MM.1S (cell line): Measurements from ENCODE around the gene GPR158.

Experiments used
- DNase-seq: peaks from one replicate; pipeline ENCODE4 v3.0.0-alpha.2; 2015
- H2AFZ ChIP-seq: fragments of 300-600 bp; sonication (generic); 2 replicates; pipeline ENCODE4 v1.6.0; 2016; ENCODE audit warnings: antibody characterized with exemption, low read length
- H3F3A ChIP-seq: fragments of 300-600 bp; sonication (generic); 2 replicates; pipeline ENCODE4 v1.6.1; 2016; ENCODE audit warnings: mild to moderate bottlenecking, antibody characterized with exemption, low read length, moderate library complexity, mixed read lengths; ENCODE audit not compliant: insufficient read depth
- H3K27ac ChIP-seq: fragments of 300-600 bp; sonication (generic); 2 replicates; pipeline ENCODE4 v1.5.1; 2016; ENCODE audit warnings: mild to moderate bottlenecking, low read length
- H3K27me3 ChIP-seq: fragments of 300-600 bp; sonication (generic); replicated peaks from 2 replicates; pipeline ENCODE4 v1.6.0; 2016; ENCODE audit warnings: low read length; ENCODE audit not compliant: insufficient read depth
- H3K36me3 ChIP-seq: fragments of 300-600 bp; sonication (generic); replicated peaks from 2 replicates; pipeline ENCODE4 v1.6.1; 2016; ENCODE audit warnings: mild to moderate bottlenecking, low read length, mixed read lengths; ENCODE audit not compliant: insufficient read depth
- H3K4me1 ChIP-seq: fragments of 300-600 bp; sonication (generic); 2 replicates; pipeline ENCODE4 v1.6.1; 2016; ENCODE audit warnings: low read length, mixed read lengths
- H3K4me2 ChIP-seq: fragments of 300-600 bp; sonication (generic); 2 replicates; pipeline ENCODE4 v1.6.0; 2016; ENCODE audit warnings: low read depth, low read length
- H3K4me3 ChIP-seq: fragments of 300-600 bp; sonication (generic); 2 replicates; pipeline ENCODE4 v1.5.1; 2016; ENCODE audit warnings: low read length, mixed read lengths
- H3K79me2 ChIP-seq: fragments of 300-600 bp; sonication (generic); 2 replicates; pipeline ENCODE4 v1.6.1; 2016; ENCODE audit warnings: mixed run types, low read length, mixed read lengths
- H3K9ac ChIP-seq: fragments of 300-600 bp; sonication (generic); 2 replicates; pipeline ENCODE4 v1.6.1; 2016; ENCODE audit warnings: low read length, mixed read lengths
- H3K9me2 ChIP-seq: fragments of 300-600 bp; sonication (generic); replicated peaks from 2 replicates; pipeline ENCODE4 v1.6.1; 2016; ENCODE audit warnings: mild to moderate bottlenecking, low read length, mixed read lengths; ENCODE audit not compliant: insufficient read depth
- H3K9me3 ChIP-seq: fragments of 300-600 bp; sonication (generic); replicated peaks from 2 replicates; pipeline ENCODE4 v1.6.1; 2016; ENCODE audit warnings: mild to moderate bottlenecking, low read length, mixed read lengths; ENCODE audit not compliant: insufficient read depth
- H4K20me1 ChIP-seq: fragments of 300-600 bp; sonication (generic); 2 replicates; pipeline ENCODE4 v1.6.1; 2016; ENCODE audit warnings: mild to moderate bottlenecking, low read length, moderate library complexity, mixed read lengths; ENCODE audit not compliant: insufficient read depth
- CTCF ChIP-seq: fragments of 300-600 bp; sonication (generic); IDR thresholded peaks from 2 replicates; pipeline ENCODE4 v1.5.1; 2016; ENCODE audit warnings: antibody characterized with exemption, low read length, mixed read lengths
- EZH2 ChIP-seq: fragments of 300-600 bp; sonication (generic); optimal IDR thresholded peaks from 2 replicates; pipeline ENCODE3; 2017; ENCODE audit warnings: low read depth, mild to moderate bottlenecking, antibody characterized with exemption, low read length, mixed read lengths
- EZH2phosphoT487 ChIP-seq: fragments of 300-600 bp; sonication (generic); IDR thresholded peaks from 2 replicates; pipeline ENCODE4 v1.6.1; 2018; ENCODE audit warnings: antibody characterized with exemption, low read length

Gene GPR158

GRCh38 chr10:25556457-25556856, 381.7 kb downstream of the GPR158 start:
- Histone ChIP-seq H3K36me3 (no peaks in the 10 kb centered on the region), H3K27ac (no peak overlapping the region), H3K4me2 (no peak overlapping the region), H3K4me1 (no peaks in the 10 kb centered on the region), H3K4me3 (no peak overlapping the region), H3K79me2 (no peaks in the 10 kb centered on the region), H3F3A (no peaks in the 10 kb centered on the region), H3K9me3 (no peaks in the 10 kb centered on the region), H3K27me3 (no peaks in the 10 kb centered on the region), H3K9ac (no peak overlapping the region), H3K9me2 (no peaks in the 10 kb centered on the region), H2AFZ (no peak overlapping the region), H4K20me1 (no peaks in the 10 kb centered on the region)
- TF ChIP-seq EZH2 (no peak), EZH2phosphoT487 (no peak), CTCF (no peak)
- DNase-seq: no peak

GRCh38 chr10:25557136-25557535, 382.3 kb downstream of the GPR158 start:
- no peaks in the 10 kb centered on the region for H3K79me2 ChIP-seq
- no peak for TF ChIP-seq CTCF
- TF ChIP-seq EZH2phosphoT487: no peak
- no peak for TF ChIP-seq EZH2
- no peaks in the 10 kb centered on the region for H3K9me3 ChIP-seq
- H3F3A ChIP-seq: no peaks in the 10 kb centered on the region
- H3K36me3 ChIP-seq: no peaks in the 10 kb centered on the region
- H2AFZ ChIP-seq: no peak overlapping the region
- H3K4me2 ChIP-seq: no peak overlapping the region
- H4K20me1 ChIP-seq: no peaks in the 10 kb centered on the region
- no peaks in the 10 kb centered on the region for H3K4me1 ChIP-seq
- H3K27me3 ChIP-seq: no peaks in the 10 kb centered on the region
- DNase-seq: no peak
- no peaks in the 10 kb centered on the region for H3K9me2 ChIP-seq
- H3K27ac ChIP-seq: no peak overlapping the region
- H3K9ac ChIP-seq: no peak overlapping the region
- H3K4me3 ChIP-seq: no peak overlapping the region

GRCh38 chr10:25561758-25562157, 387.0 kb downstream of the GPR158 start:
- H3K27ac ChIP-seq: no peak overlapping the region
- no peaks in the 10 kb centered on the region for H3K36me3 ChIP-seq
- H4K20me1 ChIP-seq: no peaks in the 10 kb centered on the region
- no peak overlapping the region for H3K9ac ChIP-seq
- H3K9me3 ChIP-seq: no peaks in the 10 kb centered on the region
- no peaks in the 10 kb centered on the region for H3K79me2 ChIP-seq
- H2AFZ ChIP-seq: no peak overlapping the region
- H3K4me1 ChIP-seq: no peaks in the 10 kb centered on the region
- no peak overlapping the region for H3K4me2 ChIP-seq
- no peak for TF ChIP-seq EZH2phosphoT487
- no peak for TF ChIP-seq CTCF
- no peak for TF ChIP-seq EZH2
- H3F3A ChIP-seq: no peaks in the 10 kb centered on the region
- no peaks in the 10 kb centered on the region for H3K27me3 ChIP-seq
- H3K9me2 ChIP-seq: no peaks in the 10 kb centered on the region
- H3K4me3 ChIP-seq: no peak overlapping the region
- DNase-seq: no peak
